K562 (cell line): ENCODE measurements around the gene BAD. TPM values are rescaled to one million over a fixed set of nuclear protein-coding genes. Genes with fewer than 3 reads are reported as not detected.

Experiments used
- ARHGAP35 ChIP-seq: fragments of 450-650 bp; IDR thresholded peaks from 2 replicates; pipeline ENCODE4 v1.6.1; 2018; ENCODE audit not compliant: partially characterized antibody
- CBX8 ChIP-seq: fragments of 200-600 bp; sonication (generic); IDR thresholded peaks from 2 replicates; pipeline ENCODE4 v1.6.1; 2012; ENCODE audit warnings: borderline replicate concordance, mixed run types, low read depth, mild to moderate bottlenecking, moderate library complexity, mixed read lengths, low read length, control low read depth, inconsistent platforms; ENCODE audit not compliant: poor library complexity, severe bottlenecking; ENCODE audit errors: extremely low read depth
- E2F8 ChIP-seq: fragments of 450-650 bp; IDR thresholded peaks from 2 replicates; pipeline ENCODE4 v1.7.1; 2018; ENCODE audit warnings: mild to moderate bottlenecking, low read depth; ENCODE audit not compliant: partially characterized antibody
- EHMT2 ChIP-seq: fragments of 450-650 bp; IDR thresholded peaks from 2 replicates; pipeline ENCODE4 v1.6.1; 2018; ENCODE audit warnings: antibody characterized with exemption
- FOS ChIP-seq: IDR thresholded peaks from 3 replicates; pipeline ENCODE4 v1.6.1; 2011; ENCODE audit not compliant: insufficient read length; ENCODE audit errors: extremely low read depth
- SETDB1 ChIP-seq: IDR thresholded peaks from one replicate; pipeline ENCODE4 v1.6.1; 2012; ENCODE audit warnings: low read length, control low read depth, inconsistent platforms
- THRAP3 ChIP-seq: fragments of 450-650 bp; IDR thresholded peaks from 2 replicates; pipeline ENCODE4 v1.6.1; 2016; ENCODE audit warnings: mild to moderate bottlenecking, inconsistent platforms, borderline replicate concordance
- TSHZ1 ChIP-seq: fragments of 250-450 bp; sonication (Bioruptor Pico); IDR thresholded peaks from 2 replicates; pipeline ENCODE4 v1.4.0; 2020; ENCODE audit warnings: mild to moderate bottlenecking, moderate library complexity
- ZNF318 ChIP-seq, 2 experiments: fragments of 450-650 bp; IDR thresholded peaks; 2 replicates each; pipeline ENCODE4 v1.6.1; 2016; ENCODE audit warnings: mild to moderate bottlenecking in 2 of 2, borderline replicate concordance in 1 of 2, low read depth in 1 of 2, moderate library complexity in 1 of 2
- ZNF449 ChIP-seq: fragments of 250-450 bp; sonication (Bioruptor Pico); IDR thresholded peaks from 2 replicates; pipeline ENCODE4 v1.8.0; 2022; ENCODE audit warnings: moderate library complexity, mild to moderate bottlenecking, inconsistent platforms
- polyA plus RNA-seq, 8 experiments: library from polyadenylated mRNA; depleted of rRNA in 4 of 8; stranded (reverse) in 5 of 8; unstranded in 3 of 8; fragments of >200 nt; fragmentation: Nextera tagmentation in 2 of 8; fragmentation: Illumina TruSeq in 1 of 8; extraction: Ambion mirVana in 2 of 8; extraction: Trizol in 1 of 8; gene quantifications; 2 replicates each; pipeline versions ENCODE4 v1.2.1 to v1.2.3, GENCODE V29; 2011 to 2014; ENCODE audit warnings: inconsistent platforms in 1 of 8, missing spikeins in 1 of 8
- total RNA-seq, 7 experiments: library from RNA; depleted of rRNA in 6 of 7; stranded (reverse); fragments of >200 nt in 6 of 7; fragmentation: Illumina TruSeq in 2 of 7; extraction: Trizol in 2 of 7; gene quantifications; 2 replicates each; pipeline versions ENCODE4 v1.2.1 to v1.2.3, GENCODE V29; 2011 to 2021; ENCODE audit warnings: low replicate concordance in 1 of 7

The BAD gene
- total and polyA plus RNA-seq, 9 of the 15 experiments (the other 6 are each of a cell fraction or from before 2014, with no cell fraction given): 0.61 to 45.6 (median 11.8) TPM

GRCh38 chr11:64305075-64305690 lies 20.7 kb upstream of the BAD start, which contains the start of gene ESRRA (continued):
- TF ChIP-seq ZNF318 (IDR thresholded peaks at IDR 0.05; ENCODE audit: borderline replicate concordance in 1 of 2, low read depth in 1 of 2): no peak
- no peak for TF ChIP-seq CBX8
- no peak for TF ChIP-seq SETDB1
- no peak for TF ChIP-seq ZNF449 (CRISPR knock-in tag)
- TF ChIP-seq E2F8: no peak
- TF ChIP-seq FOS: no peak
- no peak for TF ChIP-seq TSHZ1 (CRISPR knock-in tag)
- no peak for TF ChIP-seq EHMT2
- no peak for TF ChIP-seq ARHGAP35
- no peak for TF ChIP-seq THRAP3
